Ectodermal cell (in vitro differentiated cells): ENCODE data around the gene SDK1.

Source experiments
- H3K27ac ChIP-seq: 2 replicates; pipeline ENCODE4 v1.7.0; 2013; ENCODE audit warnings: mild to moderate bottlenecking, low read depth, low read length; ENCODE audit not compliant: insufficient read depth, poor library complexity, severe bottlenecking
- H3K27me3 ChIP-seq: 2 replicates; pipeline ENCODE4 v1.7.0; 2013; ENCODE audit warnings: mild to moderate bottlenecking, low read length; ENCODE audit not compliant: insufficient read depth, control insufficient read depth, poor library complexity, severe bottlenecking
- H3K36me3 ChIP-seq: one replicate; pipeline ENCODE4 v1.7.0; 2013; ENCODE audit warnings: low read length; ENCODE audit not compliant: control insufficient read depth, insufficient read depth
- H3K4me1 ChIP-seq: one replicate; pipeline ENCODE4 v1.7.0; 2013; ENCODE audit warnings: low read length; ENCODE audit not compliant: control insufficient read depth, insufficient read depth
- H3K4me3 ChIP-seq: 2 replicates; pipeline ENCODE4 v1.7.0; 2013; ENCODE audit warnings: low read depth, low read length, control low read depth; ENCODE audit not compliant: insufficient read depth
- H3K9me3 ChIP-seq: 2 replicates; pipeline ENCODE4 v1.7.0; 2013; ENCODE audit warnings: mild to moderate bottlenecking, low read length, moderate library complexity; ENCODE audit not compliant: control insufficient read depth
- WGBS, 2 experiments: methylation state at CpG; one replicate each; pipeline ENCODE4 v1.1.7; 2013; ENCODE audit warnings: missing lambda C conversion rate in 2 of 2; 5-methylcytosine and 5-hydroxymethylcytosine counted together

Gene SDK1

GRCh38 chr7:3333861-3334260 lies 32.8 kb downstream of the SDK1 start:
- Histone ChIP-seq H3K27me3 (no peaks in the 10 kb centered on the region), H3K4me1 (no peaks in the 10 kb centered on the region), H3K4me3 (no peak overlapping the region), H3K9me3 (no peaks in the 10 kb centered on the region), H3K27ac (no peak overlapping the region), H3K36me3 (no peaks in the 10 kb centered on the region)
- 94% methylated on average over 2 of the region's 2 CpGs for WGBS, 2 experiments

DNA sequence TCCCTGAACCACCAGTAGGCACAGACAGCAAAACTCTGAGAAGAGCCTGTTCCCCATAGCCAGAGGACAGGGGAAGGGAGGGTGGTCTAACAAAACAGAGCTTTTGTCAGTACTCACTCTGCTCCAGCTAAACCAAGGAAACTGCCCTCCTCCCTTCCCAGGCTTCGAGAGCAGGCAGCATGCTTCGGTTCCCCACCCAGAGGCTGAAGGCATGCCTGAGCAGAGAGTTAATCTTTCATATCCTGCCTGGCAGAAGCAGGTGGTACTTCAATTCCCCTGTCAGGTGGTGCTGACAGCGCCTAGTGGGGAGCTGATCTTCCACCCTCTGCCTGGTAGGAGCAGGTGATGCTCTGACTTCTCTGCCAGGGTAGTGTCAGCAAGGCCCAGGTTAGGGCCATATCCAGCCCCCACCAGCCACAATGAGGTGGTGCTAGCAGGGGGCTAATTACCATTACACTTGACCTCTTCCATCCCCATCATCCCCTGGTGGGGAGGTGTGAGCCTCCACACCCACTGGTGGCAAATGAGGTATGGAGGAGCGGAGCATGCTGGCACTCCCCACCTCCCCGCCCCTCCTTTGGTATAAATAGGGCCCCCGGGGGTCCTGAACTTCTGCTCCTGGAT lies 35.1 kb downstream of the SDK1 start:
- Histone ChIP-seq H3K27me3 (no peaks in the 10 kb centered on the region), H3K4me3 (no peak overlapping the region), H3K9me3 (no peaks in the 10 kb centered on the region), H3K27ac (no peak overlapping the region), H3K36me3 (no peaks in the 10 kb centered on the region), H3K4me1 (no peaks in the 10 kb centered on the region)
- WGBS, 2 experiments: 90 to 92% methylated on average over 6 of the region's 6 CpGs

GRCh38 chr7:3338161-3338560 lies 37.1 kb downstream of the SDK1 start:
- Histone ChIP-seq H3K27me3 (no peaks in the 10 kb centered on the region), H3K9me3 (no peaks in the 10 kb centered on the region), H3K36me3 (no peaks in the 10 kb centered on the region), H3K4me3 (no peak overlapping the region), H3K27ac (no peak overlapping the region), H3K4me1 (no peaks in the 10 kb centered on the region)
- WGBS, 2 experiments: 89 to 92% methylated on average over 3 of the region's 3 CpGs

GRCh38 chr7:3345699-3346481 lies 44.8 kb downstream of the SDK1 start:
- H3K4me3 ChIP-seq: no peak overlapping the region
- H3K9me3 ChIP-seq: no peaks in the 10 kb centered on the region
- H3K27me3 ChIP-seq: no peaks in the 10 kb centered on the region
- H3K27ac ChIP-seq: no peak overlapping the region
- no peaks in the 10 kb centered on the region for H3K4me1 ChIP-seq
- H3K36me3 ChIP-seq: no peaks in the 10 kb centered on the region
- 93 to 94% methylated on average over 12 of the region's 12 CpGs for WGBS, 2 experiments

DNA sequence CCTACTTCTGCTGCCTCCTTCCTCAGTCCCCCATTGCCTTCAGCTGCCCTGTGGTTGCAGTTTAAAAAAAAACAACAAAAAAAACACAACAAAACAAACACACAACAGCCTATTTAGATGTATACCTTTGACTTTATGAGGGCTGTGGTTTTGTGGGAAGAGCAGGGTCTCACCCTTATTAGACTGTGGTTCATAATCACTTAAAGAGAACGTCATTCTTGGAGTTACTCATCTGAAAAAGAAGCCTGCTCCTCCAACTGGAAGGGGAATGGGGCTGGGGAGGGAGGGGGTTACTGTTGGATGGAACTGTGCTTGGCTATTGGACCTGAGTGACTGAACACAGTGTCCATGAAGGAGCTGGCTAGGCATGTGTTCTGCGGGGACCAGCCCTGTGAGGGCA lies 48.1 kb downstream of the SDK1 start:
- H3K36me3 ChIP-seq: no peaks in the 10 kb centered on the region
- no peaks in the 10 kb centered on the region for H3K9me3 ChIP-seq
- no peaks in the 10 kb centered on the region for H3K27me3 ChIP-seq
- 93 to 96% methylated on average over 2 of the region's 2 CpGs for WGBS, 2 experiments
- H3K4me1 ChIP-seq: no peaks in the 10 kb centered on the region
- no peak overlapping the region for H3K27ac ChIP-seq
- H3K4me3 ChIP-seq: no peak overlapping the region

GRCh38 chr7:3356173-3356572 lies 55.1 kb downstream of the SDK1 start:
- no peak overlapping the region for H3K4me3 ChIP-seq
- H3K4me1 ChIP-seq: no peaks in the 10 kb centered on the region
- WGBS, 2 experiments: 97 to 98% methylated on average over 6 of the region's 6 CpGs
- no peak overlapping the region for H3K27ac ChIP-seq
- no peaks in the 10 kb centered on the region for H3K27me3 ChIP-seq
- no peaks in the 10 kb centered on the region for H3K9me3 ChIP-seq
- no peaks in the 10 kb centered on the region for H3K36me3 ChIP-seq

DNA sequence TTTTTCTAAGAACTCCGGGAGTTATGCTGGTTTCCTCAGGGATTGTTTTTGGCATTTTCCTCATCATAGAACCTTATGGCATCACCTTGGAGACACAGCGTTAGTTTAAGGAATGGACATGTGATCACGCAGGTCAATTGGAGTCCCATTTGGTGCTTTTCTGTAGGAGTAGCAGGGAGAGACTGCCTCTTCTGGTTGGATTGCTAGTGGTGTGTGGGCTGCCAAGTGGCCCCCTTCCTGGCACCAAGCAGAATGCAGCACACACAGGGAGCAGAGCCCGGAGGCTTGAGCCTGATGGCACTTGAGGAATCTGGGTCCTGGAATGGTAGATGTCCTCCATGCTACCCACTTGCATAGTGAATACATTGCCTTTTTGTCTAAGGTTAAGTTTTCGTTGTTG lies 57.9 kb downstream of the SDK1 start:
- no peak overlapping the region for H3K4me3 ChIP-seq
- 92 to 93% methylated on average over 5 of the region's 5 CpGs for WGBS, 2 experiments

DNA sequence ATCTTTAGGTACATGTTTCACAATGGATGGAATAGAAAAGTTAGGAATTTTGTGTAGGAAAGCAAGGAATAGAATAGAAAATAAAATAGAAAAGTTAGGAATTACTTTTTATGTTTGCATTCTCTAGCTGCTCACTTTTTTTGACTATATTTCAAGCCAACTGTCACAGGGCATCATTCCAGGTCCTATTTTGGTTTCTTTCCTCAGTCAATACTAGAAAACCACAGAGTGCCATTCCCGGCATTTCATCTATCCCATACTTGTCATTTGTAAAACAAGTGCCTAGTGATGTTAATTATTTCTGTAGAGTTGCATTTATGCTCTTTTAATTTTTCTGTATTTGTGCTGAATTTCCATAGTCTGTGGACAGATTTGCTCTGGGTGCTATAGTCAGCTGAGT lies 66.2 kb downstream of the SDK1 start:
- 90% methylated on average over 1 of the region's 1 CpG; no CpG with 5 or more reads in 1 of the 2 experiments for WGBS, 2 experiments
- no peaks in the 10 kb centered on the region for H3K27me3 ChIP-seq
- H3K27ac ChIP-seq: no peak overlapping the region
- H3K36me3 ChIP-seq: no peaks in the 10 kb centered on the region
- H3K4me3 ChIP-seq: no peak overlapping the region
- no peaks in the 10 kb centered on the region for H3K9me3 ChIP-seq
- H3K4me1 ChIP-seq: no peaks in the 10 kb centered on the region

More for the DNA sequence above, 57.9 kb downstream of the SDK1 start:
- Histone ChIP-seq H3K27ac (no peak overlapping the region), H3K36me3 (no peaks in the 10 kb centered on the region), H3K4me1 (no peaks in the 10 kb centered on the region), H3K27me3 (no peaks in the 10 kb centered on the region), H3K9me3 (no peaks in the 10 kb centered on the region)

GRCh38 chr7:3370068-3370830 lies 69.2 kb downstream of the SDK1 start:
- Histone ChIP-seq H3K4me1 (no peaks in the 10 kb centered on the region), H3K27ac (no peak overlapping the region), H3K9me3 (no peaks in the 10 kb centered on the region), H3K4me3 (no peak overlapping the region), H3K36me3 (no peaks in the 10 kb centered on the region), H3K27me3 (no peaks in the 10 kb centered on the region)
- WGBS, 2 experiments: 93 to 95% methylated on average over 9 of the region's 9 CpGs

DNA sequence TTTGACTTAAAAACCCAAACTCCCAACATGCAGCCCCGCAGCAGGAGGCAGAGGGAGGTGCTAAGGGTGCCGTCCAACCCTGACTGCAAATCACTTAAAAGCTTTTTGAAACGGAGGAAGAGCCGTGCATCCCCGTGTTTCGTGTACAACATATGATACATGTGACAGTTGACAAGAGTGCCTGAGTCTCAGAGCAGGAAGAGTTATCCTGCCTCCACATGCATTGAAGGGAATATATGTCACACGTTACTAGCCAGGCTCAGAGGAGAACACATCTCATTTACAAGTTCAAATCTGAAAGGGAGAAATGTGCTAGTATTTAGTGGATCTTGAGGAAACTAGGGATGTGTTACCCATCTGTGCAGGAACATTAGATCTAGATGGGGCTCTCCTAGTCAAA lies 69.9 kb downstream of the SDK1 start:
- Histone ChIP-seq H3K9me3 (no peaks in the 10 kb centered on the region), H3K4me3 (no peak overlapping the region), H3K36me3 (no peaks in the 10 kb centered on the region), H3K4me1 (no peaks in the 10 kb centered on the region), H3K27me3 (no peaks in the 10 kb centered on the region), H3K27ac (no peak overlapping the region)
- 94 to 97% methylated on average over 7 of the region's 7 CpGs for WGBS, 2 experiments
